Stimulated activated CD4-positive, alpha-beta T cell treated with anti-CD3 and anti-CD28 coated beads, Interleukin-2, amount 100 ng/mL, for 4 hours (primary cell): ENCODE data around the gene CRAMP1.

Experiments
- DNase-seq: peaks from one replicate; pipeline ENCODE4 v3.0.0-alpha.2; 2020; ENCODE audit warnings: low read depth

CRAMP1 gene

GRCh38 chr16:1687427-1688316, 75.5 kb downstream of the CRAMP1 start:
- no peak for DNase-seq

- DNase-seq: no peak
These were observed 76.8 kb downstream of the CRAMP1 start for GRCh38 chr16:1688807-1689560.

GRCh38 chr16:1689853-1690252, 77.7 kb downstream of the CRAMP1 start:
- DNase-seq: no peak

GRCh38 chr16:1690810-1691209, 78.7 kb downstream of the CRAMP1 start:
- no peak for DNase-seq

GRCh38 chr16:1691276-1691675, 79.1 kb downstream of the CRAMP1 start:
- DNase-seq: no peak

- DNase-seq: no peak
These were observed 79.8 kb downstream of the CRAMP1 start for GRCh38 chr16:1691956-1692355.

GRCh38 chr16:1696863-1697262, 84.7 kb downstream of the CRAMP1 start:
- DNase-seq: no peak

GRCh38 chr16:1698680-1699079, 86.5 kb downstream of the CRAMP1 start:
- DNase-seq: no peak

GRCh38 chr16:1700246-1700645, 88.1 kb downstream of the CRAMP1 start:
- no peak for DNase-seq

- DNase-seq: no peak
These were observed 89.2 kb downstream of the CRAMP1 start for GRCh38 chr16:1701216-1701878.

- peak; percentile 16 for DNase-seq
These were observed 93.1 kb downstream of the CRAMP1 start for GRCh38 chr16:1705324-1705687.

GRCh38 chr16:1705688-1706385, 93.7 kb downstream of the CRAMP1 start, which contains the start of gene MAPK8IP3:
MAPK8IP3 (plus strand) TSS chr16:1706195; CDS start chr16:1706340, 145 bp downstream.
- DNase-seq: peak; percentile 88

- DNase-seq: peak; percentile 57
These were observed 94.4 kb downstream of the CRAMP1 start for GRCh38 chr16:1706386-1707192.

GRCh38 chr16:1707193-1707790, 95.1 kb downstream of the CRAMP1 start:
- DNase-seq: no peak

- no peak for DNase-seq
These were observed 96.1 kb downstream of the CRAMP1 start for GRCh38 chr16:1708083-1708767.

GRCh38 chr16:1708768-1709180, 96.6 kb downstream of the CRAMP1 start:
- DNase-seq: no peak

GRCh38 chr16:1709356-1709755, 97.2 kb downstream of the CRAMP1 start:
- no peak for DNase-seq

- no peak for DNase-seq
These were observed 98.8 kb downstream of the CRAMP1 start for GRCh38 chr16:1710811-1711507.

- DNase-seq: no peak
These were observed 100.7 kb downstream of the CRAMP1 start for GRCh38 chr16:1712791-1713261.
